Transverse colon (tissue), 4 donors: ENCODE measurements around the gene CLEC4M.

Experiments
- CTCF ChIP-seq, 5 experiments: fragments of 200-600 bp in 3 of 5; fragments of 450-650 bp in 2 of 5; sonication (generic) in 3 of 5; IDR thresholded peaks; 1 replicate in 2 of 5; 2 replicates in 3 of 5; pipeline ENCODE4 v1.5.1; 2016 to 2017; ENCODE audit warnings: antibody characterized with exemption in 5 of 5, inconsistent platforms in 3 of 5, mild to moderate bottlenecking in 2 of 5, moderate library complexity in 1 of 5
- POLR2AphosphoS5 ChIP-seq, 3 donors: sonication (generic); formaldehyde crosslinking; IDR thresholded peaks; one replicate each; pipeline ENCODE4 v1.6.1; 2016; ENCODE audit warnings: antibody characterized with exemption in 3 of 3

- TF ChIP-seq CTCF (IDR thresholded peaks at IDR 0.05) (no peak), POLR2AphosphoS5 (IDR thresholded peaks at IDR 0.05) (no peak)
Measured at GRCh38 chr19:7731218-7731595, 31.8 kb upstream of the CLEC4M start.
